Karpas-422 (cell line): ENCODE data around the gene MSANTD1. TPM values are rescaled to one million over a fixed set of nuclear protein-coding genes. Genes with fewer than 3 reads are reported as not detected.
"Not testable (repeated sequence)": the region's sequence is repeated elsewhere in the genome, so short reads cannot be mapped to it uniquely, and the experiment has no call there.

Experiments
- DNase-seq: peaks from one replicate; pipeline ENCODE4 v3.0.0-alpha.2; 2015
- H2AFZ ChIP-seq: fragments of 200-600 bp; sonication (generic); 2 replicates; pipeline ENCODE4 v1.6.1; 2014; ENCODE audit warnings: antibody characterized with exemption, low read length, mixed read lengths
- H3K27ac ChIP-seq: fragments of 200-600 bp; sonication (generic); 2 replicates; pipeline ENCODE4 v1.5.1; 2014; ENCODE audit warnings: mild to moderate bottlenecking, low read length, moderate library complexity
- H3K27me3 ChIP-seq: fragments of 200-600 bp; sonication (generic); 2 replicates; pipeline ENCODE4 v1.6.1; 2014; ENCODE audit warnings: low read length, mixed read lengths
- H3K36me3 ChIP-seq: fragments of 200-600 bp; sonication (generic); 2 replicates; pipeline ENCODE4 v1.6.1; 2014; ENCODE audit warnings: low read length, mixed read lengths; ENCODE audit not compliant: insufficient read depth
- H3K4me1 ChIP-seq: fragments of 200-600 bp; sonication (generic); 2 replicates; pipeline ENCODE4 v1.6.1; 2014; ENCODE audit warnings: mild to moderate bottlenecking, low read length, mixed read lengths
- H3K4me2 ChIP-seq: fragments of 200-600 bp; sonication (generic); 2 replicates; pipeline ENCODE4 v1.6.1; 2014; ENCODE audit warnings: low read length, low read depth, mild to moderate bottlenecking; ENCODE audit not compliant: poor library complexity, severe bottlenecking
- H3K4me3 ChIP-seq: fragments of 200-600 bp; sonication (generic); 2 replicates; pipeline ENCODE4 v1.5.1; 2014; ENCODE audit warnings: mild to moderate bottlenecking, antibody characterized with exemption, low read length, mixed read lengths
- H3K79me2 ChIP-seq: fragments of 200-600 bp; sonication (generic); 2 replicates; pipeline ENCODE4 v1.6.1; 2014; ENCODE audit warnings: mild to moderate bottlenecking, low read length, mixed read lengths
- H3K9ac ChIP-seq: fragments of 200-600 bp; sonication (generic); 2 replicates; pipeline ENCODE4 v1.6.0; 2014; ENCODE audit warnings: low read length
- H3K9me2 ChIP-seq: fragments of 200-600 bp; sonication (generic), shearing (Covaris generic); replicated peaks from 2 replicates; pipeline ENCODE4 v1.6.0; 2014; ENCODE audit warnings: mild to moderate bottlenecking, low read length, moderate library complexity; ENCODE audit not compliant: insufficient read depth
- H3K9me3 ChIP-seq: fragments of 300-700, 200-600 bp; sonication (generic); 2 replicates; pipeline ENCODE4 v1.6.1; 2014; ENCODE audit warnings: low read length, mixed read lengths
- H4K20me1 ChIP-seq: fragments of 200-600 bp; sonication (generic); 2 replicates; pipeline ENCODE4 v1.6.1; 2014; ENCODE audit warnings: mild to moderate bottlenecking, antibody characterized with exemption, low read length, low read depth; ENCODE audit not compliant: insufficient read depth
- total RNA-seq: library from RNA; depleted of rRNA; stranded (reverse); fragments of >200 nt; shearing (Covaris generic); gene quantifications from 2 replicates; pipeline ENCODE4 v1.2.3, GENCODE V29; 2014; ENCODE audit warnings: low replicate concordance

The MSANTD1 gene
- total RNA-seq, 1 experiment from 2014 or later: 0.52 TPM

GRCh38 chr4:3295837-3296624, 47.1 kb downstream of the MSANTD1 start:
- no peak for DNase-seq
- H4K20me1 ChIP-seq: no peaks in the 10 kb centered on the region
- no peaks in the 10 kb centered on the region for H3K79me2 ChIP-seq
- H3K4me1 ChIP-seq: peaks cover 12% of the 10 kb centered on the region
- H3K4me2 ChIP-seq: no peak overlapping the region
- H3K27me3 ChIP-seq: no peaks in the 10 kb centered on the region
- H3K27ac ChIP-seq: no peak overlapping the region
- no peaks in the 10 kb centered on the region for H3K9me3 ChIP-seq
- no peak overlapping the region for H3K9ac ChIP-seq
- no peak overlapping the region for H2AFZ ChIP-seq
- H3K9me2 ChIP-seq: no peaks in the 10 kb centered on the region
- no peaks in the 10 kb centered on the region for H3K36me3 ChIP-seq
- H3K4me3 ChIP-seq: no peak overlapping the region

- H2AFZ ChIP-seq: no peak overlapping the region
- no peaks in the 10 kb centered on the region for H4K20me1 ChIP-seq
- no peaks in the 10 kb centered on the region for H3K9me2 ChIP-seq
- H3K4me3 ChIP-seq: no peak overlapping the region
- no peaks in the 10 kb centered on the region for H3K36me3 ChIP-seq
- DNase-seq: no peak
- no peaks in the 10 kb centered on the region for H3K27me3 ChIP-seq
- no peaks in the 10 kb centered on the region for H3K79me2 ChIP-seq
- no peak overlapping the region for H3K27ac ChIP-seq
- H3K4me2 ChIP-seq: no peak overlapping the region
- peaks cover 9% of the 10 kb centered on the region for H3K4me1 ChIP-seq
- H3K9ac ChIP-seq: no peak overlapping the region
- no peaks in the 10 kb centered on the region for H3K9me3 ChIP-seq
Observed at GRCh38 chr4:3296651-3297050, 47.7 kb downstream of the MSANTD1 start.

GRCh38 chr4:3297066-3297859, 48.3 kb downstream of the MSANTD1 start:
- no peaks in the 10 kb centered on the region for H3K27me3 ChIP-seq
- no peak for DNase-seq

GRCh38 chr4:3299122-3299975, 50.4 kb downstream of the MSANTD1 start:
- Histone ChIP-seq H2AFZ (no peak overlapping the region), H3K9me3 (no peaks in the 10 kb centered on the region), H4K20me1 (no peaks in the 10 kb centered on the region), H3K4me2 (no peak overlapping the region), H3K36me3 (no peaks in the 10 kb centered on the region), H3K27ac (no peak overlapping the region), H3K9me2 (no peaks in the 10 kb centered on the region), H3K27me3 (no peaks in the 10 kb centered on the region), H3K79me2 (no peaks in the 10 kb centered on the region), H3K4me1 (no peaks in the 10 kb centered on the region), H3K4me3 (no peak overlapping the region), H3K9ac (no peak overlapping the region)
- no peak for DNase-seq

More at GRCh38 chr4:3297066-3297859, 48.3 kb downstream of the MSANTD1 start:
- H2AFZ ChIP-seq: no peak overlapping the region
- H3K79me2 ChIP-seq: no peaks in the 10 kb centered on the region
- no peak overlapping the region for H3K4me2 ChIP-seq
- peaks cover 3% of the 10 kb centered on the region for H3K4me1 ChIP-seq
- H3K27ac ChIP-seq: no peak overlapping the region
- H3K9ac ChIP-seq: no peak overlapping the region
- H4K20me1 ChIP-seq: no peaks in the 10 kb centered on the region
- H3K9me2 ChIP-seq: no peaks in the 10 kb centered on the region
- H3K9me3 ChIP-seq: no peaks in the 10 kb centered on the region
- no peak overlapping the region for H3K4me3 ChIP-seq
- H3K36me3 ChIP-seq: no peaks in the 10 kb centered on the region

- H3K9ac ChIP-seq: no peak overlapping the region
- DNase-seq: no peak
- no peaks in the 10 kb centered on the region for H3K79me2 ChIP-seq
- no peak overlapping the region for H3K27ac ChIP-seq
- H4K20me1 ChIP-seq: no peaks in the 10 kb centered on the region
- no peak overlapping the region for H3K4me3 ChIP-seq
- H3K36me3 ChIP-seq: no peaks in the 10 kb centered on the region
- H3K4me1 ChIP-seq: no peaks in the 10 kb centered on the region
- H3K9me3 ChIP-seq: no peaks in the 10 kb centered on the region
- no peaks in the 10 kb centered on the region for H3K9me2 ChIP-seq
- H3K27me3 ChIP-seq: no peaks in the 10 kb centered on the region
- H3K4me2 ChIP-seq: no peak overlapping the region
- H2AFZ ChIP-seq: no peak overlapping the region
Observed at GRCh38 chr4:3299976-3300671, 51.2 kb downstream of the MSANTD1 start.

GRCh38 chr4:3300882-3301281, 51.9 kb downstream of the MSANTD1 start:
- not testable (repeated sequence) for H3K79me2 ChIP-seq, H3K4me3 ChIP-seq, H3K27ac ChIP-seq, H3K4me1 ChIP-seq, H3K36me3 ChIP-seq, DNase-seq, H3K9me3 ChIP-seq, H4K20me1 ChIP-seq, H3K27me3 ChIP-seq, H3K9me2 ChIP-seq, H3K9ac ChIP-seq, H3K4me2 ChIP-seq, H2AFZ ChIP-seq

GRCh38 chr4:3301450-3302172, 52.7 kb downstream of the MSANTD1 start:
- Histone ChIP-seq H3K4me2 (no peak overlapping the region), H3K9me2 (no peaks in the 10 kb centered on the region), H4K20me1 (no peaks in the 10 kb centered on the region), H3K4me3 (no peak overlapping the region), H3K27me3 (no peaks in the 10 kb centered on the region), H3K9me3 (no peaks in the 10 kb centered on the region), H3K27ac (no peak overlapping the region), H3K36me3 (no peaks in the 10 kb centered on the region), H2AFZ (no peak overlapping the region), H3K4me1 (no peaks in the 10 kb centered on the region), H3K9ac (no peak overlapping the region), H3K79me2 (no peaks in the 10 kb centered on the region)
- DNase-seq: no peak
